Right lobe of liver (tissue), 4 donors: ENCODE results near the gene UBN1.

Experiments used
- POLR2A ChIP-seq: fragments of 450-650 bp; IDR thresholded peaks from one replicate; pipeline ENCODE4 v1.6.1; 2017; ENCODE audit warnings: antibody characterized with exemption, mild to moderate bottlenecking
- TF ChIP-seq, protein P1 (sequence below), 4 donors: fragments of 200-600 bp in 3 of 4; fragments of 450-650 bp in 1 of 4; IDR thresholded peaks; one replicate each; pipeline versions ENCODE4 v1.5.1 to v1.8.0; 2016 to 2022; ENCODE audit warnings: antibody characterized with exemption in 4 of 4, mild to moderate bottlenecking in 2 of 4
- donor health status: DM: no; HTN: no; CAD: no.
- donor health status: DM: no; HTN: no; CAD: no.
- donor health status: DM: no; HTN: yes; CAD: no.

- TF ChIP-seq, protein P1, sequence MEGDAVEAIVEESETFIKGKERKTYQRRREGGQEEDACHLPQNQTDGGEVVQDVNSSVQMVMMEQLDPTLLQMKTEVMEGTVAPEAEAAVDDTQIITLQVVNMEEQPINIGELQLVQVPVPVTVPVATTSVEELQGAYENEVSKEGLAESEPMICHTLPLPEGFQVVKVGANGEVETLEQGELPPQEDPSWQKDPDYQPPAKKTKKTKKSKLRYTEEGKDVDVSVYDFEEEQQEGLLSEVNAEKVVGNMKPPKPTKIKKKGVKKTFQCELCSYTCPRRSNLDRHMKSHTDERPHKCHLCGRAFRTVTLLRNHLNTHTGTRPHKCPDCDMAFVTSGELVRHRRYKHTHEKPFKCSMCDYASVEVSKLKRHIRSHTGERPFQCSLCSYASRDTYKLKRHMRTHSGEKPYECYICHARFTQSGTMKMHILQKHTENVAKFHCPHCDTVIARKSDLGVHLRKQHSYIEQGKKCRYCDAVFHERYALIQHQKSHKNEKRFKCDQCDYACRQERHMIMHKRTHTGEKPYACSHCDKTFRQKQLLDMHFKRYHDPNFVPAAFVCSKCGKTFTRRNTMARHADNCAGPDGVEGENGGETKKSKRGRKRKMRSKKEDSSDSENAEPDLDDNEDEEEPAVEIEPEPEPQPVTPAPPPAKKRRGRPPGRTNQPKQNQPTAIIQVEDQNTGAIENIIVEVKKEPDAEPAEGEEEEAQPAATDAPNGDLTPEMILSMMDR (IDR thresholded peaks at IDR 0.05), result no peak
- TF ChIP-seq POLR2A, result no peak
Measured at GRCh38 chr16:4859900-4860255, 12.6 kb downstream of the UBN1 start.
